Fibroblast of lung (primary cell): Measurements from ENCODE around the gene SYNDIG1L. TPM values are rescaled to one million over a fixed set of nuclear protein-coding genes. Genes with fewer than 3 reads are reported as not detected.
"Not testable (repeated sequence)": the region's sequence is repeated elsewhere in the genome, so short reads cannot be mapped to it uniquely, and the experiment has no call there.

Experiments used
- DNase-seq, 2 donors: peaks; one replicate each; pipeline versions ENCODE4 v3.0.0 to v3.0.0-alpha.2; 2010; ENCODE audit warnings: low read depth in 2 of 2
- H2AFZ ChIP-seq: 2 replicates; pipeline ENCODE4 v1.5.1; 2012; ENCODE audit warnings: low read length, control low read depth, inconsistent platforms
- H3K27ac ChIP-seq: 2 replicates; pipeline ENCODE4 v1.5.1; 2011; ENCODE audit warnings: low read length, control low read depth; ENCODE audit not compliant: insufficient read depth
- H3K27me3 ChIP-seq: 2 replicates; pipeline ENCODE4 v1.5.1; 2011; ENCODE audit warnings: mild to moderate bottlenecking, low read length; ENCODE audit not compliant: control insufficient read depth, insufficient read depth
- H3K36me3 ChIP-seq: 2 replicates; pipeline ENCODE4 v1.5.1; 2011; ENCODE audit warnings: low read length; ENCODE audit not compliant: control insufficient read depth, insufficient read depth
- H3K4me1 ChIP-seq: 2 replicates; pipeline ENCODE4 v1.5.1; 2011; ENCODE audit warnings: low read length; ENCODE audit not compliant: control insufficient read depth, insufficient read depth; ENCODE audit errors: extremely low read depth
- H3K4me2 ChIP-seq: 2 replicates; pipeline ENCODE4 v1.5.1; 2011; ENCODE audit warnings: low read length, control low read depth; ENCODE audit not compliant: insufficient read depth; ENCODE audit errors: extremely low read depth
- H3K4me3 ChIP-seq, 4 experiments: fragments of 200-600 bp in 1 of 4; sonication (generic) in 1 of 4; replicated peaks in 1 of 4; 2 replicates each; pipeline ENCODE4 v1.5.1; 2011 to 2016; ENCODE audit warnings: low read length in 4 of 4, low read depth in 3 of 4, mild to moderate bottlenecking in 3 of 4, control low read depth in 2 of 4, inconsistent platforms in 1 of 4, mixed read lengths in 1 of 4; ENCODE audit not compliant: insufficient read depth in 1 of 4; ENCODE audit errors: control extremely low read depth in 1 of 4
- H3K79me2 ChIP-seq: 2 replicates; pipeline ENCODE4 v1.5.1; 2012; ENCODE audit warnings: mild to moderate bottlenecking, low read length, inconsistent platforms; ENCODE audit not compliant: control insufficient read depth, insufficient read depth
- H3K9ac ChIP-seq: 2 replicates; pipeline ENCODE4 v1.5.1; 2011; ENCODE audit warnings: mild to moderate bottlenecking, low read length, control low read depth; ENCODE audit not compliant: insufficient read depth
- H3K9me3 ChIP-seq: 2 replicates; pipeline ENCODE4 v1.5.1; 2012; ENCODE audit warnings: low read depth, low read length; ENCODE audit not compliant: control insufficient read depth, insufficient read depth
- H4K20me1 ChIP-seq: 2 replicates; pipeline ENCODE4 v1.5.1; 2011; ENCODE audit warnings: low read length; ENCODE audit not compliant: control insufficient read depth, insufficient read depth; ENCODE audit errors: extremely low read depth
- CTCF ChIP-seq, 2 donors: IDR thresholded peaks in 1 of 2; conservative IDR thresholded peaks in 1 of 2; 1 replicate in 1 of 2; 2 replicates in 1 of 2; pipeline ENCODE4 v1.5.1; 2011 to 2012; ENCODE audit warnings: low read length in 2 of 2, control low read depth in 1 of 2, inconsistent platforms in 1 of 2, low read depth in 1 of 2, mild to moderate bottlenecking in 1 of 2
- EZH2 ChIP-seq: IDR thresholded peaks from 2 replicates; pipeline ENCODE4 v1.5.1; 2012; ENCODE audit warnings: low read length, control low read depth, mild to moderate bottlenecking; ENCODE audit errors: missing control alignments
- polyA plus RNA-seq, 2 donors: library from polyadenylated mRNA; depleted of rRNA in 1 of 2; stranded (reverse) in 1 of 2; unstranded in 1 of 2; fragments of >200 nt; gene quantifications; 2 replicates each; pipeline ENCODE4 v1.2.1, GENCODE V29; 2011 to 2012; ENCODE audit warnings: missing spikeins in 1 of 2
- total RNA-seq: library from RNA; depleted of rRNA; stranded (reverse); fragments of >200 nt; gene quantifications from 2 replicates; pipeline ENCODE4 v1.2.1, GENCODE V29; 2014

SYNDIG1L gene
- total and polyA plus RNA-seq, 2 donors (not counting 1 experiment from before 2014, with no cell fraction given): not detected

GRCh38 chr14:74457565-74457895 lies 31.5 kb upstream of the SYNDIG1L start:
- DNase-seq: no peak
- Histone ChIP-seq H3K79me2 (no peaks in the 10 kb centered on the region), H2AFZ (no peak overlapping the region), H3K4me1 (no peaks in the 10 kb centered on the region), H3K4me3 (no peak overlapping the region), H3K4me2 (no peak overlapping the region), H4K20me1 (no peaks in the 10 kb centered on the region), H3K36me3 (no peaks in the 10 kb centered on the region), H3K9me3 (no peaks in the 10 kb centered on the region), H3K27ac (no peak overlapping the region), H3K27me3 (peaks cover 10% of the 10 kb centered on the region), H3K9ac (no peak overlapping the region)
- TF ChIP-seq EZH2 (no peak), CTCF (conservative IDR thresholded peaks at IDR 0.05 in 1 of 2, IDR thresholded peaks at IDR 0.05 in 1 of 2; ENCODE audit: low read depth in 1 of 2, low read length in 2 of 2) (no peak)

DNA sequence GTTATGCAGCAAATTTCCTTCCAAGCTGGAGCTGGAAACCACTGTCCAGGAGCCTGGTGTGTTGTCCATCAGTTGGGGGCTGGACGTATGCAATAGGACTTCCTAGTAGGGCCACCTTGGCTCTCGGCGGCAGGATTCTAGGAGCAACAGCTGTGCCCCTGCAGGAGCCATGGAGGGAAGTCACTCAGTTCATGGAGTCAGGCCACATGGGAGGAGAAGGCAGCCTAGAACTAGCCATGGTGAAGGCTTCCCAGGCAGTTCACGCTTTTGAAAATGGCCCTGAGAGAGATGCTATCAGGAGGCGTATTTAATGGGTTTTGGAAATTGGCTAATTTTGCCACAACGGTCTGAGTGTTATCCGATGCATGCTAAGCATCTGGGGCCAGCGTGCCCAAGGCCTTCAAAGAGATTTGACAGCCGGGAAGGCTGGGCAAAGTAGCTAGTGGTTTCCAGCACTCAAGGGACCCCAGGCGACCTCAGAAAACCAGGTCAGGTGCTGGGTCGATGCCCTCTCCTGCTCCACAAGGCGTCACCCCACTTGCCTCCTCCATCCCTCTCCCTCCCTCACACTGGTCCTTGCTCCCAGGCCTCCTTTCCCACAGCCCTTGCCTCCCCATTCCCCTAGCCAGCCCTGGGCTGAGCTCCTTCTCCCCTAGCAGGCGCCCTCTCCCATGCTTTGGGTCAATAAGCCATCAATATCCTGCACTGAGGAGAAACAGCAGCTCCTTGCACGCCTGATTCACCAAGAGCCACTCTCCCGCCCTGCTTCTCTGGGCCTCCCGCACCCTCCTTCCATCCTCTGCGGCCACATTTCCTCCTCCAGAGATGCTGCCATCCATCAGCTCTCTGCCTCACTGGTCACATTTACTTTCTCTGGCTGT lies 30.9 kb upstream of the SYNDIG1L start:
- no peak overlapping the region for H3K4me3 ChIP-seq
- no peaks in the 10 kb centered on the region for H3K9me3 ChIP-seq
- no peaks in the 10 kb centered on the region for H4K20me1 ChIP-seq
- H3K4me2 ChIP-seq: no peak overlapping the region
- no peak for DNase-seq
- no peaks in the 10 kb centered on the region for H3K4me1 ChIP-seq
- no peak overlapping the region for H3K9ac ChIP-seq
- peaks cover 10% of the 10 kb centered on the region for H3K27me3 ChIP-seq
- no peak overlapping the region for H2AFZ ChIP-seq
- TF ChIP-seq CTCF (conservative IDR thresholded peaks at IDR 0.05 in 1 of 2, IDR thresholded peaks at IDR 0.05 in 1 of 2; ENCODE audit: low read depth in 1 of 2, low read length in 2 of 2) (no peak), EZH2 (no peak)
- H3K27ac ChIP-seq: no peak overlapping the region
- H3K36me3 ChIP-seq: no peaks in the 10 kb centered on the region
- H3K79me2 ChIP-seq: no peaks in the 10 kb centered on the region

GRCh38 chr14:74454397-74454796 lies 28.4 kb upstream of the SYNDIG1L start:
- DNase-seq, H3K4me2 ChIP-seq, H3K79me2 ChIP-seq, H2AFZ ChIP-seq, H3K4me1 ChIP-seq, H4K20me1 ChIP-seq, H3K9ac ChIP-seq, H3K36me3 ChIP-seq, H3K9me3 ChIP-seq, H3K4me3 ChIP-seq, H3K27ac ChIP-seq: not testable (repeated sequence)
- peaks cover 10% of the 10 kb centered on the region for H3K27me3 ChIP-seq
